GM19025 (cell line): ENCODE data around the gene MBD3.

ENCODE experiments used
- ATAC-seq: cut with Tn5 transposase; IDR thresholded peaks from one replicate; pipeline ENCODE4 v1.9.1; 2021; ENCODE audit warnings: mild to moderate bottlenecking, low read depth, moderate library complexity; ENCODE audit not compliant: unreplicated experiment

The MBD3 gene

DNA sequence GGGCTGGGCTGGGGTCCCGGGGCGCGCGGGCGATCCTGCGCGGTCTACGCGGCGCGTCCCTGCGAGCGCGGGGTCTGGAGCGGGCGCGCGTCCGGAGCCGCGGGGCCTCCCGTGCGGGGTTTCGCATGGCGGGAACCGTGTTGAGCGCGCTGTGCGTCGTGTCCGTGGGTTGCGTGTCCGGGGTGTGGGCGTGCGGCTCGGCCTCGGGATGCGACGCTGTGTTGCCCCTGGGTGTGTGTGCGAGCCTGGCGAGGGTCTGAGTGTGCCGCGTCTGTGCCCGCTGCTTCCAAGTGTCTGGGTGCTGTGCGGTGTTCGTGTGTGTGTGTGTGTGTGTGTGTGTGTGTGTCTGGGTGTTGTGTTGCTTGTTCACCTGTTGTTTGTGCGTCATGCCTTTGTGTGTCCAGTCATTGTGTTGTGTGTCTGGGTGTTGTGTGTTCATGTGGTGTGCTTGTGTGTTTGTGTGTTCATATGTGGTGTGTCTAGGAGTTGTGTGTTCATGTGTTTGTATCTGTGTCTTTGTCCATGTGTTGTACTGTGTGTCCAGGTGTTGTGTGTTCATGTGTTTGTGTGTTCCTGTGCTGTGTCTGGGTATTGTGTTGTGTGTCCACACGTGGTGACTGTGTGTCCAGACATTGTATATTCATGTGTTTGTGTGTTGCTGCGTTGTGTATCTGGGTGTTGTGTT is 68.2 kb downstream of the MBD3 start:
- no peak for ATAC-seq
